GM10266 (cell line): Measurements from ENCODE around the gene PLD3.

Experiments
- DNase-seq: peaks from one replicate; pipeline ENCODE4 v3.0.0; 2012; ENCODE audit errors: extremely low spot score
- TF ChIP-seq, protein P1 (sequence below): IDR thresholded peaks from 2 replicates; pipeline ENCODE4 v1.5.1; 2012; ENCODE audit warnings: mild to moderate bottlenecking, low read depth; ENCODE audit not compliant: control insufficient read depth, insufficient read depth; ENCODE audit errors: missing control alignments

PLD3 gene

GRCh38 chr19:40370997-40371801, 22.7 kb downstream of the PLD3 start:
- DNase-seq, result no peak

GRCh38 chr19:40371802-40372122, 23.3 kb downstream of the PLD3 start:
- TF ChIP-seq, protein P1, sequence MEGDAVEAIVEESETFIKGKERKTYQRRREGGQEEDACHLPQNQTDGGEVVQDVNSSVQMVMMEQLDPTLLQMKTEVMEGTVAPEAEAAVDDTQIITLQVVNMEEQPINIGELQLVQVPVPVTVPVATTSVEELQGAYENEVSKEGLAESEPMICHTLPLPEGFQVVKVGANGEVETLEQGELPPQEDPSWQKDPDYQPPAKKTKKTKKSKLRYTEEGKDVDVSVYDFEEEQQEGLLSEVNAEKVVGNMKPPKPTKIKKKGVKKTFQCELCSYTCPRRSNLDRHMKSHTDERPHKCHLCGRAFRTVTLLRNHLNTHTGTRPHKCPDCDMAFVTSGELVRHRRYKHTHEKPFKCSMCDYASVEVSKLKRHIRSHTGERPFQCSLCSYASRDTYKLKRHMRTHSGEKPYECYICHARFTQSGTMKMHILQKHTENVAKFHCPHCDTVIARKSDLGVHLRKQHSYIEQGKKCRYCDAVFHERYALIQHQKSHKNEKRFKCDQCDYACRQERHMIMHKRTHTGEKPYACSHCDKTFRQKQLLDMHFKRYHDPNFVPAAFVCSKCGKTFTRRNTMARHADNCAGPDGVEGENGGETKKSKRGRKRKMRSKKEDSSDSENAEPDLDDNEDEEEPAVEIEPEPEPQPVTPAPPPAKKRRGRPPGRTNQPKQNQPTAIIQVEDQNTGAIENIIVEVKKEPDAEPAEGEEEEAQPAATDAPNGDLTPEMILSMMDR, result no peak

More at GRCh38 chr19:40370997-40371801, 22.7 kb downstream of the PLD3 start:
- TF ChIP-seq, protein P1, result no peak

DNA sequence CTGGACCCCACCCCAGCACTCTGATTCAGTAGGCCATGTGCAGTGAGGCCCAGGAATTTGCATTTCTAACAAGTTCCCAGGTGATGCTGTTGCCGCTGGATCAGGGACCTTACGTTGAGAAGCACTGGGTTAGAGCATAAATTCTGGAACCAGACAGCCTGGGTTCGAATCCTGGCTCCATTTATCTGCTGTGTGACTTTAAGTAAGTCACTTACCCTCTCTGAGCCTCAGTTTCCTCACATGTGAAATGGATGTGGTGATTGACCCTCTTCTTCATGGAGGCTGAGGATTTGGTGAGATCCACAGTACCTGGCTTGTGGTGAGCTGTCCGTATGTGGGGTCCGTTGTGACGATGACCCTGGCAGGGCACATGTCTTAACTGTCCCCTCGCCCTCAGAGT, 25.6 kb downstream of the PLD3 start:
- DNase-seq, result no peak

More at GRCh38 chr19:40371802-40372122, 23.3 kb downstream of the PLD3 start:
- DNase-seq, result no peak

GRCh38 chr19:40376286-40376862, 27.9 kb downstream of the PLD3 start:
- DNase-seq, result no peak
- TF ChIP-seq, protein P1, result no peak

More for the DNA sequence above, 25.6 kb downstream of the PLD3 start:
- TF ChIP-seq, protein P1, result no peak

DNA sequence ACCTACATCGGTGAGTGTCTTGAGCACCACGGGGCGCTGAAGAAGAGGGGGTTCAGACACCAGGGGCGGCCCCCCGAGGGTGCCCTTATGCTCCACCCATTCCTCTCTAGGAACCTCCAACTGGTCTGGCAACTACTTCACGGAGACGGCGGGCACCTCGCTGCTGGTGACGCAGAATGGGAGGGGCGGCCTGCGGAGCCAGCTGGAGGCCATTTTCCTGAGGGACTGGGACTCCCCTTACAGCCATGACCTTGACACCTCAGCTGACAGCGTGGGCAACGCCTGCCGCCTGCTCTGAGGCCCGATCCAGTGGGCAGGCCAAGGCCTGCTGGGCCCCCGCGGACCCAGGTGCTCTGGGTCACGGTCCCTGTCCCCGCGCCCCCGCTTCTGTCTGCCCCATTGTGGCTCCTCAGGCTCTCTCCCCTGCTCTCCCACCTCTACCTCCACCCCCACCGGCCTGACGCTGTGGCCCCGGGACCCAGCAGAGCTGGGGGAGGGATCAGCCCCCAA, 29.4 kb downstream of the PLD3 start:
- TF ChIP-seq, protein P1, result no peak
- DNase-seq, result no peak

- no peak for DNase-seq
- TF ChIP-seq, protein P1, result no peak
These were observed 30.0 kb downstream of the PLD3 start for GRCh38 chr19:40378509-40378908.
